BJ (cell line): Measurements from ENCODE around the gene CLMN. TPM values are rescaled to one million over a fixed set of nuclear protein-coding genes. Genes with fewer than 3 reads are reported as not detected.
"Not testable (repeated sequence)": the region's sequence is repeated elsewhere in the genome, so short reads cannot be mapped to it uniquely, and the experiment has no call there.

Experiments used
- CTCF ChIA-PET: fragments of 350-600 bp; formaldehyde crosslinking; extraction: SDS; loops from one replicate; lab custom pipeline; 2021; ENCODE audit warnings: antibody characterized with exemption, inconsistent platforms; lab: Yijun Ruan, JAX
- POLR2A ChIA-PET: fragments of 300-600 bp; sonication (Branson Sonifier 250); formaldehyde crosslinking; extraction: SDS; loops from one replicate; lab custom pipeline; 2021; ENCODE audit warnings: antibody characterized with exemption; lab: Charles Lee
- DNase-seq: peaks from one replicate; pipeline ENCODE4 v3.0.0-alpha.2; 2011; ENCODE audit warnings: low read depth
- H3K27me3 ChIP-seq: 2 replicates; pipeline ENCODE4 v1.6.0; 2011; ENCODE audit warnings: low read length; ENCODE audit not compliant: control insufficient read depth, insufficient read depth
- H3K36me3 ChIP-seq: 2 replicates; pipeline ENCODE4 v1.5.1; 2011; ENCODE audit warnings: low read length; ENCODE audit not compliant: control insufficient read depth, insufficient read depth
- H3K4me3 ChIP-seq: 2 replicates; pipeline ENCODE4 v1.5.1; 2011; ENCODE audit warnings: low read depth, mild to moderate bottlenecking, control low read depth, low read length
- polyA plus RNA-seq: library from polyadenylated mRNA; depleted of rRNA; stranded (reverse); fragments of >200 nt; gene quantifications from 2 replicates; pipeline ENCODE4 v1.2.3, GENCODE V29; 2011
- TF ChIP-seq, protein P1 (sequence below): IDR thresholded peaks from 2 replicates; pipeline ENCODE4 v1.5.1; 2011; ENCODE audit warnings: low read depth, mild to moderate bottlenecking, control low read depth, inconsistent platforms, low read length, moderate library complexity; ENCODE audit not compliant: insufficient read depth

The CLMN gene
- polyA plus RNA-seq, 1 experiment: 0.13 TPM

DNA sequence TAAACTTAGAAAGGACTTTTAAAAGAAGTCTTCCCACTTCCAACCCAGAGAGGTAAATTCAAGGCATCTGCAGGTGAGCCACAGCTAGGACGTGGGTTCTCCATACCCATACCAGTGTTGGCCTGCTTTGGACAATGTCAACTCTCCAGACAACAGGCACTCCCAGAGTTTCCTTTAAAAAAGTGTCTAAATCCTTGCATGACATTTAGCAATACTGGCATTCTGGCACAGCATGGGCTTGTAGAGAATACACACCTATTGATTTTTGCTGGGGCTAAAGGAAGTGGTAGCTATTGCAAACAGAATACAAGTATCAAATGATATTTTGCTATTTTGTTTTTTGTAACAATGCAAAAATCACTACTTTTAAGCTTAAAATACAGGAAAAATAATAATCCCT lies 136.6 kb downstream of the CLMN start:
- Histone ChIP-seq H3K27me3 (no peaks in the 10 kb centered on the region), H3K4me3 (no peak overlapping the region), H3K36me3 (no peaks in the 10 kb centered on the region)
- ChIA-PET CTCF (no interaction called here), POLR2A (no interaction called here)
- TF ChIP-seq, protein P1, sequence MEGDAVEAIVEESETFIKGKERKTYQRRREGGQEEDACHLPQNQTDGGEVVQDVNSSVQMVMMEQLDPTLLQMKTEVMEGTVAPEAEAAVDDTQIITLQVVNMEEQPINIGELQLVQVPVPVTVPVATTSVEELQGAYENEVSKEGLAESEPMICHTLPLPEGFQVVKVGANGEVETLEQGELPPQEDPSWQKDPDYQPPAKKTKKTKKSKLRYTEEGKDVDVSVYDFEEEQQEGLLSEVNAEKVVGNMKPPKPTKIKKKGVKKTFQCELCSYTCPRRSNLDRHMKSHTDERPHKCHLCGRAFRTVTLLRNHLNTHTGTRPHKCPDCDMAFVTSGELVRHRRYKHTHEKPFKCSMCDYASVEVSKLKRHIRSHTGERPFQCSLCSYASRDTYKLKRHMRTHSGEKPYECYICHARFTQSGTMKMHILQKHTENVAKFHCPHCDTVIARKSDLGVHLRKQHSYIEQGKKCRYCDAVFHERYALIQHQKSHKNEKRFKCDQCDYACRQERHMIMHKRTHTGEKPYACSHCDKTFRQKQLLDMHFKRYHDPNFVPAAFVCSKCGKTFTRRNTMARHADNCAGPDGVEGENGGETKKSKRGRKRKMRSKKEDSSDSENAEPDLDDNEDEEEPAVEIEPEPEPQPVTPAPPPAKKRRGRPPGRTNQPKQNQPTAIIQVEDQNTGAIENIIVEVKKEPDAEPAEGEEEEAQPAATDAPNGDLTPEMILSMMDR: no peak
- no peak for DNase-seq

DNA sequence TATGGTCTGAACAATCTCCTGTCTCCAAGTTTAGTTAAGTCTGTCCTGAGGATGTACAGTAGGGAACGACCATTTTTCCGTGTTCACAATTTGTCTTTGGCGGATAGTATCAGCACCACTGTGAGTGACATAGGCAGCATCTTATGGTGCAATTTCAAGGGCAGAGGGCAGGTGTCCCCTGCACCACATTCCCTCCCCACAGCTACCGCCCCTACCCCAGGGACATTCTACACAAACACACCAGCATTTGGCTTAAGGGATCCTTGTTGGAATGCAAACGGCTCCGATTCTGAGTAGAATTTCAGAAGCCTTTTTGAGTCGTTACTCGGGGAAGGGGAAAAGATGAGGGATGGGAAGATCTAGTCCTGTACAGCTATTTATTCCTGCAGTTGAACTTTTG lies 137.3 kb downstream of the CLMN start:
- ChIA-PET CTCF (interaction anchor here (1.2 kb wide), 1 partner anchor 13 kb away, joined by 3 read pairs; no protein-coding TSS in a partner anchor), POLR2A (no interaction called here)
- H3K36me3 ChIP-seq: no peaks in the 10 kb centered on the region
- DNase-seq: no peak
- TF ChIP-seq, protein P1: no peak
- H3K27me3 ChIP-seq: no peaks in the 10 kb centered on the region
- no peak overlapping the region for H3K4me3 ChIP-seq

- TF ChIP-seq, protein P1: no peak
- ChIA-PET POLR2A (no interaction called here), CTCF (interaction anchor here (1.2 kb wide), 1 partner anchor 15 kb away, joined by 3 read pairs; no protein-coding TSS in a partner anchor)
- Histone ChIP-seq H3K4me3 (no peak overlapping the region), H3K36me3 (no peaks in the 10 kb centered on the region), H3K27me3 (no peaks in the 10 kb centered on the region)
- no peak for DNase-seq
These were observed 138.6 kb downstream of the CLMN start for GRCh38 chr14:95180966-95181741.

- DNase-seq, CTCF ChIA-PET, H3K27me3 ChIP-seq, H3K36me3 ChIP-seq, H3K4me3 ChIP-seq, POLR2A ChIA-PET: not testable (repeated sequence)
These were observed 144.0 kb downstream of the CLMN start for GRCh38 chr14:95175670-95176069.

GRCh38 chr14:95174184-95174792 lies 145.4 kb downstream of the CLMN start:
- no peak for DNase-seq
- H3K36me3 ChIP-seq: no peaks in the 10 kb centered on the region
- ChIA-PET POLR2A (no interaction called here), CTCF (interaction anchor here (0.8 to 1.6 kb wide), 2 partner anchors 9 to 22 kb away, joined by 3 read pairs; no protein-coding TSS in a partner anchor)
- H3K4me3 ChIP-seq: no peak overlapping the region
- TF ChIP-seq, protein P1: no peak
- H3K27me3 ChIP-seq: no peaks in the 10 kb centered on the region
